NK-92 (cell line): Measurements from ENCODE around the gene RAD9B.
"Not testable (repeated sequence)": the region's sequence is repeated elsewhere in the genome, so short reads cannot be mapped to it uniquely, and the experiment has no call there.

Experiments used
- DNase-seq: peaks from one replicate; lab custom pipeline; 2025; ENCODE audit not compliant: unreplicated experiment; lab: John Stamatoyannopoulos, UW

RAD9B gene

DNA sequence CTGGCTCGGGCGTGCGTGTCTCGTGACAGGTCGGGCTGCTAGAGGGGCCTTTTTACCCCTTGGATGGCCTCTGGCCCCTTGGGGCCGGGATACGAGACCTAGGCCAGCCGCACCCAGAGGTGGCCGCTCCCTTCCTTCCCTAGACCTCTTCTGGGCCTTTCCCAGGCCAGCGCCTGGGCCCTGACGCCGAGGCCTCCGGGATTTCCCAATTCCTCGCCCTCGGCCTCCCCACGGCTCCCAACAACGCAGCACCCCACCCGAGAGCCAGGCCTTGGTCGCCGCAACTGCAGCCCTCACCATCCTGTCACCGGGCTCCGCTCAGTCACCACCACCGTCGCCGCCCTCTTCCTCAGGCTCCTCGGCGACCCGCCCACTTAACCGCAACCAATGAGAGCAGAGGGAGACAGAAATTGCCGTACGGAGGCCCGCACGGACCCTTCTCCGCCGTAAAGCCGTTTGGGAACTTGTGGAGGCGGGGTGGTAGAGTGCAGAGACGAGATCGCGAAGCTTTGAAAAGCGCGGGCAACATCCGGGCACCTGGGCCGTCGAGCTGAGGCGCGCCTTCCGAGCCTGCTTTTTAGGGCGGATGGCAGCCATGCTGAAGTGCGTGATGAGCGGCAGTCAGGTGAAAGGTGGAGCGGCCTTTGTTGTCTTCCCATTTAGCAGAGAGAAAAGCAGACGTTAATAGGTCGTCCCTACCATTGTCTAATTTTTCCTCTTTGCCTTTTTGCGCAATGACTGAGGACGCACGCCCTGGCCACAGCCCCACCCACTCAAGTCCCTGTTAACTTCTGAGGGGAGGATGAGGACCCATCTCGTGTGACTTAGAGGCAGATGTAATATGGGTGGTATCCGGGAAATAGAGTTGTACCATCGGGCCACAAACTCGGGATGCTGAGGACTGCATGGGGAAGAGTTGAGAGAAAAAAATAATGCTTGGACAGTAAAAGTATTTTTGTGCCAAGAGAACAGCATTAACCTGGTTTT, at the start of gene RAD9B, which contains the start of gene VPS29:
Gene RAD9B, plus strand, starts transcription at position 580 of the 987 bp plus-strand sequence. Its CDS starts 7 bp downstream, at position 587.
Gene VPS29, minus strand, starts transcription at position 360 of the 987 bp plus-strand sequence. Its CDS starts 60 bp downstream, at position 300.
- DNase-seq, result peak; percentile 96

DNA sequence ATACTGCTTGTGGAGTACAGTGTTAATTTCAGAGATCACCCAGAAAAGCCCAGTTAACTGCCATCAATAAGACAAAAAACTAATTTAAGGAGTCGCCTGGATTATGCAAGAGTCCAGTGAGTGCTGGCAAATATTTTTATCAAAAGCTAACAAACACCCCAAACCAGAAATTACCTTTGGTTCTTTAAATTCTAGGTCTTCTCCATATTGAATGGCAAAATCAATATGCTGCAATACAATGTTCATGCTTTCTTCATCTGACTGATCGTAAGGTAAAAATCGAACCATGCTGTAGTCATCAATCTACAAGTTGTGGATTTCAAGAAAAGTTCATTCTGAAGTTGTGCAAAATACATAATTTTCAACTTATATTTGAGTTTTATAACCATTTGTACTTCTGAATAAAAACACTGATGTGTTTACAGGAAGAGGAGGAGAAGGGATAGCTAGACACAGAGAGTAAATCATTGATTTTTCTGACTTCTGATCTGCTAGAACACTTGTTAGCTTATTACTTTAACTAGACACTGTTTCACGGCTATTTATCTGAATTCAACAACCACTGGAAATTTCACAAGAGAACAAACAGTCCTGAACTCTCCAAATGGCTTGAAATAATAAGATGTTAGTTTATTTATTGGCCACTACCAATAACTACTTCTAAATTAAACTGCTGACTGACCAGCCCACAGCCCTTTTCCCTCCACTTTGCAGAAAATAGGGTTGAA, 48.4 kb upstream of the RAD9B start:
- DNase-seq, result no peak

DNA sequence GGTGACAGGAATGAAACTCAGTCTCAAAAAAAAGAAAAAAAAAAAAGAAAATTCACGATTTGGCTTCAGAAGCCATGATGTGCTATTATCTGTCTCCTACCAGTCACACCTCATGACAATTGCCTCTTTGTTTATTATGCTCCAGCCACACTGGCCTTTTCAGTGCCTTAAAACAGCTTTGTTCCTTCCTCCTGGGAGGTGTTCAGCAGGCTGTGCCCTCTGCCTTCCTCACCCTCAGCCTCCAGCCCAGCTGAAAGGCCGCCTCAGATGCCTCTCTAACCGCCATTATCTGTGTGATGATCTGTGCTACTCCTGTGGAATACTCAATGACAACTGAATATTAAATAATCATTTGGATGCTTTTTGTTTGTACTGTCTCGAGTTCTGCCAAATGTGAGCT, 43.4 kb upstream of the RAD9B start:
- no peak for DNase-seq

DNA sequence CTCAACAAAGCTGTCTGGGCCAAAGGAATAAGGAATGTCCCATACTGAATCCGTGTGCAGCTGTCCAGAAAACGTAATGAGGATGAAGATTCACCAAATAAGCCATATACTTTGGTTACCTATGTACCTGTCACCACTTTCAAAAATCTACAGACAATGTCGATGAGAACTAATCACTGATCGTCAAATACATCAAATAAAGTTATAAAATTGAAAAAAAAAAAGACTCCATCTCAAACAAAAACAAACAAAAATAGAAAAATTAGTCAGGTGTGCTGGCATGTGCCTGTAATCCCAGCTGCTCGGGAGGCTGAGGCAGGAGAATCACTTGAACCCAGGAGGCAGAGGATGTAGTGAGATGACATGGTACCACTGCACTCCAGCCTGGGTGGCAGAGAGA, 40.9 kb upstream of the RAD9B start:
- not testable (repeated sequence) for DNase-seq

DNA sequence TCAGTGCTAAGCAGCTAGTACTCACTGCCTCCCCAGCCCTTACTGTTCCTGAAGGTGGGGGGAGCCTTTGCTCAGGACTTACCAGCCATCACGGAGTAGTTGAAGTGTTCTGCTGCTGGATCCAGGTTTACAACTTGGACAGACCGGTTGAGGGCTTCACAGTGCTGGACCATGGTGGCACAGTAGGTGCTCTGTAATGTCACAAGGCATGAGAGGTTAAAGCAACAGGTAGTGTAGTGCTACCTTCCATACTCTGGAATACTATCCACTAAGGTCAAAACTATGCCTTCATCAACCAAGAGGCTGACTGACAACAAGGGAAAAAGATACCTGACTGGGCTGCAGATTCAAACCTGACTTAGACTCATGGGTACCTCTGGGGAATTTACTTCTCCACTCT, 37.1 kb upstream of the RAD9B start:
- no peak for DNase-seq

DNA sequence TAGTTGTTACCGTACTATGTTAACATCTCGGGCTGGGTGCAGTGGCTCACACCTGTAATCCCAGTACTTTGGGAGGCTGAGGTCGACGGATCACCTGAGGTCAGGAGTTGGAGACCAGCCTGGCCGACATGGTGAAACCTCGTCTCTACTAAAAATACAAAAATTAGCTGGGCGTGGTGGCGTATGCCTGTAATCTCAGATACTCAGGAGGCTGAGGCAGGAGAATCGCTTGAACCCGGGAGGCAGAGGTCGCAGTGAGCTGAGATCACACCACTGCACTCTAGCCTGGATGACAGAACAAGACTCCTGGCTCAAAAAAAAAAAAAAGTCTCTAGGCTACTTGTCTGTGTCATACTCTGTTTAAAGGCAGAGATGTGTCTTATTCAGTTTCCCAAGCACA, 36.4 kb upstream of the RAD9B start:
- not testable (repeated sequence) for DNase-seq

DNA sequence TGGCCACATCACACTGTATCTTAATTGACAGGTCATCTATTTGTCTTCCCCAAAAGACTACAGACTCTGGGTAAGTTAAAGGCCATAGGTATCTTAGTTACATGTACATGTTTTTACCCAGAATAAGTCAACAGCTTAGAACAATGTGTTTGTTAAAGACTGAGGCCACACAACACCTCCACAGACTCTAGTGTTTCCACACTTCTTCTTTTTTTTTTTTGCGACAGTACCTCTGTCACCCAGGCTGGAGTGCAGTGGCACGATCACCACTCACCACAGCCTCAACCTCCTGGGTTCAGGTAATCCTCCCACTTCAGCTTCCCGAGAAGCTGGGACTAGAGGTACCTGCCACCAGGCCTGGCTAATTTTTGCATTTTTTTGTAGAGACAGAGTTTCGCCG, 35.3 kb upstream of the RAD9B start:
- no peak for DNase-seq

DNA sequence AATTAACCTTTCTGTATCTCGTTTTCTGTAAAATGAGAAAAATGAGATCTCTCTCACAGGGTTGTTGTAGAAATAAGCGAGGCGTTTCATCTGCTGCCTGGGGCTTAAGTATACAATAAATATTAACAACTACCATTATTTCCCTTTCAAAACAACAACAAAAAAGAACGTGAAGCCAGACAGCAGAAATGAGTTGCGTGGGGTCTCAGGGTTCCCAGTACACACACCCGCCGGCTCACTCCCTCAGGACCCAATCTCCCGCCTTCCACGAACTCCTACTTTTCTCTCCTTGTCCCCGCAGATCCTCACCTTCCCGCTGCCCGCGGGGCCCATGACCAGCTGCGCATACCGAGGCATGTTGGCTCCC, 34.3 kb upstream of the RAD9B start:
- no peak for DNase-seq

DNA sequence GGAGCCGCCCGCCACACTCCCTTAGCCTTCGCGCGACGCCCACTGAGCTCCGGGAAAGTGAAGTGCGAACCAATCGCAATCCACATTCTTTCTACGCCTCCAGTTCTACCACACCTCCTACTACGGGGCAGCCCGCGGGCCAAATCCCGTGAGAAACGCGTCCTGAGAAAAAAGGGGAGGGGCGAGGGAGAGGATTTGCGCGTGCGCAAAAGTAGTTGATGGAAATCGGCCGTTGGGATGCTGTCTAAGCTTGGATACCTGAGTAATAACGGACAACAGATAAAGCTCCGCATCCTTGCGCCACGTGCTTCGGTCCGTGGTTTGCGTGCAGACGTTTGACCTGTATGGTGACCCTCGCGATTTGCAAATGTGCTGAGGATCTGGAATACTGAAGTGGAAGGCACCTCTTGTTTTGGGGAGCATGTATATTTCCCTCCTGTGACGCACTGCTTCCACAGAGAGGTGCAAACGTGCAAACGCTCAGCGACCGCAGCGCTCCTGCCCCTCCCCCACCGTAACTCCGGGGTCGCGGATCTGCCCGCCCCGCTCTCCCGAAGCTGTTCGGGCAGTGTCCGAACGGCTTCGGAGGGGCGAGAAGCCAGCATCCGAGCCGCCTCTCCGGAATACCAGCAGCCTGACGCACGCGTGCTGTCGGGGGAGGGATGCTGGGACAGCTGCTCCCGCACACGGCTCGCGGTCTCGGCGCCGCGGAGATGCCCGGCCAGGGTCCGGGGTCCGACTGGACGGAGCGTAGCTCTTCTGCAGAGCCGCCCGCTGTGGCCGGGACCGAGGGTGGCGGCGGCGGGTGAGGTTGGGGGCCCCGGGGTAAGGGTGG, 33.7 kb upstream of the RAD9B start, which contains the start of the genes FAM216A and GPN3:
Gene FAM216A, plus strand, starts transcription at position 632 of the 835 bp plus-strand sequence. Its CDS starts 31 bp downstream, at position 663.
Gene GPN3, minus strand, starts transcription at position 44 of the 835 bp plus-strand sequence. CDS start 54 bp downstream, outside the sequence.
- DNase-seq, result peak; percentile 61

DNA sequence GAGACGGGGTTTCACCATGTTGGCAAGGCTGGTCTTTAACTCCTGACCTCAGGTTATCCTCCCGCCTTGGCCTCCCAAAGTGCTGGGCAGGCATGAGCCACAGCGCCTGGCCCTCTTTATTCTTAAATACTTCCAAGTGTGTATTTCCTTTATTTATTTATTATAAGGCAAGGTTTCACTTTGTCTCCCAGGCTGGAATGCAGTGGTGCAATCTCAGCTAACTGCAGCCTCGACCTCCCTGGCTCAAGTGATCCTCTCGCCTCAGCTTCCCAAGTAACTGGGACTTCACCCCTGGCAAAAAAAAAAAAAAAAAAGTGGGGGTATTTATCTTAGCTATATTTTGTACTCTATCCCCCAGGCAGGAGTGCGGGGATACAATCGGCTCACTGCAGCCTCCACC, 26.7 kb upstream of the RAD9B start:
- no peak for DNase-seq

DNA sequence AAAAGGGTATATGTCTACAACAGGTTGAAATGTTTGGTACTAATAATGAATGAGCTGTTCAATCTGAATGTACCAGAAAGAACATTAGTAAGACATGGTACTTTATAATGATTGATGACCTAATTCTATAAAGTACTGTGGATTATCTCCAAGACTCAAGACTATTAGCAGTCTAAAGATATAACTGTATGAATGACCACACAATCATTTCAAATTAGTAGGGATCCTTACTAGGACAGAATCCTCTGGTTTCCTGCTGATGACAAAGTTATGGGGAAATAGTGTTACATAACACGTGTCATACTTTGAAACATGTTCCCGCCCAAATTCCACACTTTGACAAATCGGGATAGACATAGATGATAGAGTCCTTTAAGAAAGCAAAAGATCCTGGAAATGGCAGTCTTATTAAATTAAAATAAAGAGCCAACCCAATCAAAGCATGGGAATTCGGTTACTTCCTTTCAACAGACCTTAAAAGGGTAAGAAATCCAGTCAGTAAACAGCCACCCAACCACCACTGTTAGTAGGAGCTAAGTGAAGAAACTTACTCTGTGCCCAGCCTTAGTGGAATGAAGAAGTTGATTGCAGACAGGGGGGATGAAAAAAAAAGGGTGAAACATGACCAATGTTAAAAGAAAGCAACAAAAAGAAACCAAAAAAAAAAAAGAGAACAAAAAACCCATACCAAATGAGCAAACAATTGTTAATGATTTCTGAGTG, 3.0 kb upstream of the RAD9B start:
- no peak for DNase-seq

DNA sequence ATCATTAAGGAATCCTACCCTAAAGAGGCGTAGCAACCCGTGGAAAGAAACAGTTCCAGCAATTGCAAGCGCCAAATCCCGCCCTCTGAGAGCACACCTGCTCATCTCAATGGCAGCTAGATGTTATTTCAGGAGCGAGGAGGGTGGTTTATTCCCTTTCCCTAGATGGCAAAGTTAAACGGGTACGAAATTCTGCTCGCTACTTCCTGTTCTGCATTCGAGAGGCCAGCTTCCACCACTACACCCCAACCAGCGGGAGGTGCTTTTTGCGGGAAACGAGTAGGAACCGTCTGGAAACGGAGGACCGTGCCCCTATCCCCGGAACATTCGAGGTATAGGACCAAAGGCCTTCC, 756 bp upstream of the RAD9B start:
- no peak for DNase-seq

DNA sequence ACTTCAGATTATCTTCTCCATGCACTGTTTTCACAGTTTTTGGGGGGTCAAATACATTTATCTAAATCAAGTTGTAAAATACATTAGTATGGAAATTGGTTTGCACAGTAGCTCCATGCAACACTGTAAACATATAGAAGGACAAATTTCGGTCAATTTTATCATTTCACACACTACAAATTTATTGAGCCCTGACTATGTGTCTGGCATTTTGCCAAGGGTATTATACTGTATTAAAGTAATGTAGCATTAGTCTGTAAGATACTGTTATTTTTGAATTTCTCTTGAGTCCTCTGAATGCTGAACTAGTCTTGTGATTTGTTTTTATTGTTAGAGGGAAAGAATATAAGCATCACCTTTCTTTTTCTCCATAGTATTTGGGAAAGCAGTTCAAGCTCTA, 1.3 kb downstream of the RAD9B start:
- no peak for DNase-seq

DNA sequence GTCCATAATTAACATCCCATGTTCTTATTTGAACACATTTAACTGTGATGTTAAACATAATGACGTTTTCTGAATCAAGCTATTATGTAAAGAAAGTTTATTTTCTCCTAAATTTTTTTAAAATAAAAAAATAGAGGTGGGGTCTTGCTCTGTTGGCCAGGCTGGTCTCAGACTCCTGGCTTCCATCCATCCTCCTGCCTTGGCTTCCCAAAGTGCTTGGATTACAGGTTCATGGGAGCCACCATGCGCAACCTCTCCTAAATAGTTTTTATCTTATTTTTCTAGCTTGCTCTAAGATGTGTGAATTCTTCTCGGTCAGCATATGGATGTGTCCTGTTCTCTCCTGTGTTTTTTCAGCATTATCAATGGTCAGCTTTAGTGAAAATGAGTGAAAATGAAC, 3.2 kb downstream of the RAD9B start:
- DNase-seq, result no peak

DNA sequence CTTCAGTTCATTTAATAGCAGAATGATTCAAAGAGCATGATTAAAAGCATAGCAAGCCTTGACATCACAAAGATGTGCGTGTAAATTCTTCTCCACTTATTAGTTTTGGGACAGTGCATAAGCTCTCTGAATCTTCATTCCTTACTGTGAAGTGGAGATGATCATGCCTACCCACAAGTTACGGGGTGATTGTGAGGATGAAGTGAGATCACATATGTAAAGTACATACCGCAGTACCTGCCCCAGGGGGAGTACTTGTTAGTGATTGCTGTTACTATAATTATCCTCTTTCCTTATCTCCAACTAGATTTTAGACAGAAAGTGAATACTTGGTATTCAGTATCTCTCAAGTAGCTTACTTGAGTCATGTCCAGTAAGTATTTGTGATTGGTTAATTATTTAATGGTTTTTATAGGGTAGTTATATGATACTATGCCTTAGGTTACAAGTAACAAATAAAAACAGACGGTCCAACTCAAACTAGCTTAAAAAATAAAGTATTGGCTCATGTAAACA, 6.0 kb downstream of the RAD9B start:
- no peak for DNase-seq

DNA sequence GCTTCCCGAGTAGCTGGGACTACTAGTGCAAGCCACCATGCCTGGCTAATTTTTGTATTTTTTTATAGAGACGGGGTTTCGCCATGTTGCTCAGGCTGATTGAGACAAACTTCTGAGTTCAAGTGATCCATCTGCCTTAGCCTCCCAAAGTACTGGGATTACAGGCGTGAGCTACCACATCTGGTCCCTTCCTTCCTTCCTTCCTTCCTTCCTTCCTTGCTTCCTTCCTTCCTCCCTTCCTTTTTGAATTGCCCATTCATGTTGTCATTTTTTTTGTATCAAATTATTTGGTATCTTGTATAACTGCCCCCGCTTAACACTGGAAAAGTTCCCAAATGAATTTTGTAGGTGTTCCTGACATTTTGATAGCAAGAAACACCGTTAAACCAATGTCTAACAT, 11.7 kb downstream of the RAD9B start:
- no peak for DNase-seq

DNA sequence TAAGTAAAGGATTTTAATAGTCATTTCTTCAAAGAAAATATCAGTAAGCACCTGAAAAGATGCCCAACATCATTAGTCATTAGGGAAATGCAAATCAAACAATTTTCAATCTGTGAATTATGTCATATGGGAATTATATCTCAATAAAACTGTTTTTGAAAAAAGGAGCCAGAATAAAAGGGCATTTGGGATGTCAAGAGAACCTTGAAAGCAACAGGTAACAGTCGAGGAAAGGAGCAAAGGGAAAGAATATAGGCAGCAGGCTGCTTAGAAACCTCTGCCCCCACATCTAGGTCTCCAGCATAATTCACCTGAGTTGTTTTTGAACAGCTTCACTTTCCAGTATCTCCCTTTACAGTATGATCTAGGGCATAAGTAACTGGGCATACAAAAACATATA, 12.2 kb downstream of the RAD9B start:
- DNase-seq, result no peak

DNA sequence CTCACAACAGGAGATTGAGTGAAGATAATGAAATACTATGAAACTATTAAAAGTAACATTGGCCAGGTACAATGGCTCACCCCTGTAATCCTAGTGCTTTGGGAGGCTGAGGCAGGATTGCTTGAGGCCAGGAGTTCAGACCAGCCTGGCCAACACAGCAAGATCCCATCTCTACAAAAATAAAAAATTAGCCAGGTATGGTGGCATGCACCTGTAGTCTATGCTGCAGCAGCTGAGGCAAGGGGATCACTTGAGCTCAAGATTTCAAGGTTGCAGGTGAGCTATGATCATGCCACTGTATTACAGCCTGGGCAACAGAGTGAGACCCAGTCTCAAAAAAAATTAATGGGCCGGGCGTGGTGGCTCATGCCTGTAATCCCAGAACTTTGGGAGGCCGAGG, 14.9 kb downstream of the RAD9B start:
- DNase-seq, result no peak

DNA sequence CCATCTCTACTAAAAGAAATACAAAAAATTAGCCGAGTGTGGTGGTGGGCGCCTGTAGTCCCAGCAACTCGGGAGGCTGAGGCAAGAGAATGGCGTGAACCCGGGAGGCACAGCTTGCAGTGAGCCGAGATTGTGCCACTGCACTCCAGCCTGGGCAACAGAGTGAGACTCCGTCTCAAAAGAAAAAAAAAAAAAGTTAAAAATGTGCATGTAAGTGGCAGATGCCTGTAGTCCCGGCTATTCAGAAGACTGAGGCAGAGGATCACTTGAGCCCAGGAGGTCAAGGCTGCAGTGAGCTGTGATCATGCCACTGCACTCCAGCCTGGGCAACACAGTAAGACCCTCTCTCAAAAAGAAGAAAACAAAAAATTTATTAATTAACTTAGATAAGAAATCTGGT, 15.9 kb downstream of the RAD9B start:
- DNase-seq, result not testable (repeated sequence)
